RWPE2 (cell line): ENCODE results near the gene JPT1.

Experiments
- ATAC-seq: fragments of 200-7000 bp; cut with Tn5 transposase; 3 replicates; pipeline ENCODE4 v1.9.1; 2021; ENCODE audit warnings: low read depth
- DNase-seq: peaks from one replicate; pipeline ENCODE4 v3.0.0-alpha.2; 2020; ENCODE audit warnings: low spot score
- H3K27ac ChIP-seq: fragments of 450-650 bp; 2 replicates; pipeline ENCODE4 v1.5.1; 2017; ENCODE audit warnings: mild to moderate bottlenecking; ENCODE audit not compliant: poor library complexity, severe bottlenecking
- H3K27me3 ChIP-seq: fragments of 250-450 bp; sonication (Bioruptor Pico); 2 replicates; pipeline ENCODE4 v1.5.1; 2021; ENCODE audit warnings: mild to moderate bottlenecking, moderate library complexity; ENCODE audit not compliant: insufficient read depth, poor library complexity, severe bottlenecking
- H3K36me3 ChIP-seq: fragments of 250-450 bp; sonication (Bioruptor Pico); 2 replicates; pipeline ENCODE4 v1.5.1; 2020; ENCODE audit warnings: low read depth, mild to moderate bottlenecking, moderate library complexity
- H3K4me1 ChIP-seq: fragments of 250-450 bp; sonication (Bioruptor Pico); 2 replicates; pipeline ENCODE4 v1.5.1; 2021; ENCODE audit warnings: mild to moderate bottlenecking, moderate library complexity; ENCODE audit not compliant: insufficient read depth, poor library complexity, severe bottlenecking
- H3K4me3 ChIP-seq: fragments of 250-450 bp; sonication (Bioruptor Pico); 2 replicates; pipeline ENCODE4 v1.5.1; 2021; ENCODE audit warnings: mild to moderate bottlenecking, moderate library complexity; ENCODE audit not compliant: severe bottlenecking
- H3K9me3 ChIP-seq: fragments of 250-450 bp; sonication (Bioruptor Pico); 2 replicates; pipeline ENCODE4 v1.5.1; 2021; ENCODE audit warnings: mild to moderate bottlenecking, moderate library complexity; ENCODE audit not compliant: severe bottlenecking
- CTCF ChIP-seq: fragments of 450-650 bp; IDR thresholded peaks from one replicate; pipeline ENCODE4 v1.5.1; 2017; ENCODE audit warnings: mild to moderate bottlenecking, moderate library complexity; ENCODE audit not compliant: poor library complexity, severe bottlenecking

Gene JPT1

GRCh38 chr17:75183999-75184884, 29.9 kb upstream of the JPT1 start:
- peaks cover 24% of the 10 kb centered on the region for H3K36me3 ChIP-seq
- H3K4me1 ChIP-seq = peaks cover 4% of the 10 kb centered on the region
- no peak overlapping the region for H3K27ac ChIP-seq
- TF ChIP-seq CTCF = no peak
- no peaks in the 10 kb centered on the region for H3K9me3 ChIP-seq
- DNase-seq = no peak
- no peak overlapping the region for H3K4me3 ChIP-seq
- ATAC-seq = no peak
- H3K27me3 ChIP-seq = no peaks in the 10 kb centered on the region

- peak; percentile 79 for ATAC-seq
- TF ChIP-seq CTCF = peak; percentile 25
These were observed 28.5 kb upstream of the JPT1 start, which contains the start of gene SUMO2 for GRCh38 chr17:75182569-75183436. Gene SUMO2 (minus strand): TSS chr17:75182959. CDS start chr17:75182834, 125 bp downstream.

DNA sequence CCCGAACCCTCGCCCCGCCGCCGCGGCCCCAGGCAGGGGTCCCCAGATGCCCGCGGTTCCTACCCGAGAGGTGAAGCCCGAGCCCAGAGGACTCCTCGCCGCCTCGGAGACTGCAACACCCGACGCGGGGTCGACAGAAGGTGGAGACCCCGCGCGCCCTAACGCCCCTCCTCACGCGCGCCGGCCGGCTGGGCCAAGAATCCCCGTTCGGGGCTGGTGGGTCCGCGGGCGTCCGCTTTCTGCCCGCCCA, 27.9 kb upstream of the JPT1 start:
- no peaks in the 10 kb centered on the region for H3K27me3 ChIP-seq
- H3K36me3 ChIP-seq = peaks cover 37% of the 10 kb centered on the region
- H3K4me3 ChIP-seq = peak overlapping the region; percentile 100
- peaks cover 4% of the 10 kb centered on the region for H3K4me1 ChIP-seq
- TF ChIP-seq CTCF = no peak
- ATAC-seq = 0 out of 3 replicates have a peak, but pooled peaks have one; percentile 7
- no peaks in the 10 kb centered on the region for H3K9me3 ChIP-seq
- DNase-seq = no peak
- peak overlapping the region; percentile 93 for H3K27ac ChIP-seq

More at GRCh38 chr17:75182569-75183436, 28.5 kb upstream of the JPT1 start, which contains the start of gene SUMO2:
- H3K27me3 ChIP-seq = no peaks in the 10 kb centered on the region
- peak within 1 kb of the TSS; percentile 93 for H3K27ac ChIP-seq
- H3K4me1 ChIP-seq = peaks cover 4% of the 10 kb centered on the region
- H3K36me3 ChIP-seq = peaks cover 34% of the 10 kb centered on the region
- peak; percentile 91 for DNase-seq
- H3K4me3 ChIP-seq = peak within 1 kb of the TSS; percentile 100
- no peaks in the 10 kb centered on the region for H3K9me3 ChIP-seq

DNA sequence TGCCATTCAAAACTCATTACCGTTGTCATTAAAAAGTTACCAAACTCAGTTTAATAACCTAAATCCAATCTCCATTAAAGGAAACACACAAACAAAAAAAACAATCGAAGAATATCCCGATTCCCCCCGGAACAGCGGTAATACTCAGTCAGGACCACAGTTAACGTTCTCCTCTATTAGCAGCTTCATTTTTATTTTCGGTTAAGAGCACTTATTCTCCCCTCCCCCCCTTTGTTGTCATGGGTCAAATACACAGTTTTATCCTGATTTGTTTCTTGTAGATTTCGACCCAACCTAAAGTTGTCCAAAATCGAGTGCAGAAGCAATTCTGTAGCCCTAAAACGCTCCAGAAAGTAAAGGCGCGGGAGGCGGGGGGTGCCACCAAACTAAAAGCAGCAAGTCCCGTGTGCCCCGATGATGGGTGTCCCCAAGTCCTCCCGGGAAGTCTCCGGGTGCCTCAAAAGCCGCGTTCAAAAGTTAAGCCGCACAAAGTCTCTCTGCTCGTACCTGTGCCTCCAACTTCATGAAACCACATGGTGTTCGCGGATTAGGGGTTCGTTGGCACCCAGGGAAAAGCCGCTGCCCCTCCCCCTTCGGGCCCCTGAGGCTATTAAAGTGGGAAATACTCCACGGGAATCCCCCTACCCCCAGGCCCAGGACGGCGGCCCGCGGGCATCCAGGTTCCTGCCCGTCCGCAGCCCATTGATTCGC, 27.5 kb upstream of the JPT1 start:
- DNase-seq = no peak

More for the DNA sequence above, 27.5 kb upstream of the JPT1 start:
- Histone ChIP-seq H3K9me3 (no peaks in the 10 kb centered on the region), H3K27me3 (no peaks in the 10 kb centered on the region), H3K36me3 (peaks cover 42% of the 10 kb centered on the region), H3K4me1 (peaks cover 4% of the 10 kb centered on the region), H3K4me3 (peak overlapping the region; percentile 100), H3K27ac (peak overlapping the region; percentile 93)
- TF ChIP-seq CTCF = no peak
- no peak; the same call in 2 of the 3 replicates for ATAC-seq
